Gastrocnemius medialis (tissue), 4 donors: ENCODE data around the gene IL5. TPM values are rescaled to one million over a fixed set of nuclear protein-coding genes. Genes with fewer than 3 reads are reported as not detected.

Source experiments
- ATAC-seq, 2 donors: fragments of 150-250 bp; one replicate each; pipeline ENCODE4 v1.9.1; 2016
- DNase-seq, 2 donors: peaks; one replicate each; pipeline ENCODE4 v3.0.0-alpha.2; 2019
- H3K27ac ChIP-seq, 4 donors: fragments of 200-600 bp; sonication (generic); 1 replicate in 1 of 4; 2 replicates in 3 of 4; pipeline ENCODE4 v1.5.1; 2016 to 2018; ENCODE audit warnings: mild to moderate bottlenecking in 2 of 4, moderate library complexity in 1 of 4
- H3K27me3 ChIP-seq, 3 donors: fragments of 200-600 bp; sonication (generic) in 2 of 3; 1 replicate in 1 of 3; 2 replicates in 2 of 3; pipeline versions ENCODE4 v1.5.1 to v1.6.0; 2016 to 2019; ENCODE audit warnings: mild to moderate bottlenecking in 1 of 3, moderate library complexity in 1 of 3
- H3K36me3 ChIP-seq, 2 donors: fragments of 200-600 bp; sonication (generic) in 1 of 2; one replicate each; pipeline ENCODE4 v1.5.1; 2017 to 2018
- H3K4me1 ChIP-seq, 2 donors: fragments of 200-600 bp; sonication (generic) in 1 of 2; one replicate each; pipeline ENCODE4 v1.5.1; 2016 to 2017; ENCODE audit warnings: mild to moderate bottlenecking in 2 of 2
- H3K4me3 ChIP-seq, 4 donors: fragments of 200-600 bp; sonication (generic) in 3 of 4; 1 replicate in 1 of 4; 2 replicates in 3 of 4; pipeline ENCODE4 v1.5.1; 2016 to 2019; ENCODE audit warnings: mild to moderate bottlenecking in 2 of 4
- H3K9me3 ChIP-seq, 3 donors: fragments of 200-600 bp; sonication (generic) in 2 of 3; 1 replicate in 1 of 3; 2 replicates in 2 of 3; pipeline ENCODE4 v1.5.1; 2016 to 2019
- POLR2A ChIP-seq, 2 donors: fragments of 450-650 bp; IDR thresholded peaks; one replicate each; pipeline ENCODE4 v1.6.1; 2017; ENCODE audit warnings: antibody characterized with exemption in 2 of 2, mild to moderate bottlenecking in 2 of 2, moderate library complexity in 2 of 2
- in situ Hi-C, 4 donors: fragments of 200-750 bp; cut with MboI; loops; one replicate each; pipeline versions ENCODE4 v1.15.0 to v1.8.0; 2017; ENCODE audit warnings: low sequenced_read_pairs in 4 of 4
- intact Hi-C: fragments of 100-400 bp; cut with DNase I; formaldehyde crosslinking; loops from one replicate; pipeline ENCODE4 v1.15.1; 2023; ENCODE audit warnings: low total_unique reads
- total RNA-seq, 4 donors: library from RNA; depleted of rRNA; stranded (reverse); fragments of >200 nt; gene quantifications; one replicate each; pipeline versions ENCODE4 v1.1.0 to v1.2.3, GENCODE V29; 2016
- TF ChIP-seq, protein P1 (sequence below), 5 experiments: fragments of 450-650 bp in 3 of 5; fragments of 200-600 bp in 2 of 5; sonication (generic) in 2 of 5; IDR thresholded peaks in 4 of 5; conservative IDR thresholded peaks in 1 of 5; 1 replicate in 4 of 5; 2 replicates in 1 of 5; pipeline ENCODE4 v1.5.1; 2016 to 2019; ENCODE audit warnings: antibody characterized with exemption in 5 of 5, mild to moderate bottlenecking in 3 of 5, moderate library complexity in 3 of 5

IL5 gene
- total RNA-seq = not detected

DNA sequence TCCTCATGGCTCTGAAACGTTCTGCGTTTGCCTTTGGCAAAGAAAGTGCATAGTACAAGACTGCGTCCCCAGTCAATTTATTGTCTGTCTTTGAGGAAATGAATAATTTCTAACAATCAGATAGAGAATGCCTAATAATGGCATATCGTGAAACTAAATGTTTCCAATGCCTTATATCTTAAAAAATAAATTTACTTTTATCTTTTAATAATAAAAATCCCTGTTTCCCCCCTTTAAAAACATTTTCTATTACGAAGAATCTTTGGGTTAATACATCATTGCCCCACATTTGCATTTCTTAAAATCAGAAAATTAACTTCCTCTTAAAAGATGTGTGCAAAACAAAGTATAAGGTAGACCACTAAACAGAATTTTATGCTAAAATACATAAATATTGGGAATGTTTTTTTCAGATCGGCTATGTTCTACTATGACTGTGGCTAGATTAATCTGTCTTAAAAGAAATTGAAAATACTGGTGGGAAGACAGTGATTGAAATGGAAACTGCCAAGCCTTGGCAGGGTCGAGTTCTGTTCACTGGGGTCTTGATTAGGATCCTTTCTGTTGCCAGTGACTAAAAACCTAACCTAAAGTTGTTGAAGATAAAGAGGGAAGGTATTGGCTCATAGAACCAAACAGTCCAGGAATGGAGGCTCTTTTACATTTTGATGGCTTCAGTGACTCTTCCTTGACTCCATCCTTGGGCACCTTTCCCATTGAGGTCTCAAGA, at the start of gene IL5:
Gene IL5, minus strand, starts transcription at position 51 of the 730 bp plus-strand sequence. Its CDS starts 44 bp downstream, at position 7.
- Histone ChIP-seq H3K27me3 (no peaks in the 10 kb centered on the region), H3K4me3 (no peak within 1 kb of the TSS), H3K4me1 (no peaks in the 10 kb centered on the region), H3K9me3 (no peaks in the 10 kb centered on the region), H3K36me3 (no peaks in the 10 kb centered on the region), H3K27ac (no peak within 1 kb of the TSS)
- in situ Hi-C loops = loop anchor here in 2 of 4 donors (25.0 kb wide), 1 partner anchor 269 kb away; the partner anchor contains the start of gene SOWAHA (in 2 of the 2)
- DNase-seq = no peak
- no peak for TF ChIP-seq POLR2A (IDR thresholded peaks at IDR 0.05)
- TF ChIP-seq, protein P1, sequence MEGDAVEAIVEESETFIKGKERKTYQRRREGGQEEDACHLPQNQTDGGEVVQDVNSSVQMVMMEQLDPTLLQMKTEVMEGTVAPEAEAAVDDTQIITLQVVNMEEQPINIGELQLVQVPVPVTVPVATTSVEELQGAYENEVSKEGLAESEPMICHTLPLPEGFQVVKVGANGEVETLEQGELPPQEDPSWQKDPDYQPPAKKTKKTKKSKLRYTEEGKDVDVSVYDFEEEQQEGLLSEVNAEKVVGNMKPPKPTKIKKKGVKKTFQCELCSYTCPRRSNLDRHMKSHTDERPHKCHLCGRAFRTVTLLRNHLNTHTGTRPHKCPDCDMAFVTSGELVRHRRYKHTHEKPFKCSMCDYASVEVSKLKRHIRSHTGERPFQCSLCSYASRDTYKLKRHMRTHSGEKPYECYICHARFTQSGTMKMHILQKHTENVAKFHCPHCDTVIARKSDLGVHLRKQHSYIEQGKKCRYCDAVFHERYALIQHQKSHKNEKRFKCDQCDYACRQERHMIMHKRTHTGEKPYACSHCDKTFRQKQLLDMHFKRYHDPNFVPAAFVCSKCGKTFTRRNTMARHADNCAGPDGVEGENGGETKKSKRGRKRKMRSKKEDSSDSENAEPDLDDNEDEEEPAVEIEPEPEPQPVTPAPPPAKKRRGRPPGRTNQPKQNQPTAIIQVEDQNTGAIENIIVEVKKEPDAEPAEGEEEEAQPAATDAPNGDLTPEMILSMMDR (IDR thresholded peaks at IDR 0.05 in 4 of 5, conservative IDR thresholded peaks at IDR 0.05 in 1 of 5) = no peak
- no peak for ATAC-seq
- intact Hi-C loops = no loop called here

DNA sequence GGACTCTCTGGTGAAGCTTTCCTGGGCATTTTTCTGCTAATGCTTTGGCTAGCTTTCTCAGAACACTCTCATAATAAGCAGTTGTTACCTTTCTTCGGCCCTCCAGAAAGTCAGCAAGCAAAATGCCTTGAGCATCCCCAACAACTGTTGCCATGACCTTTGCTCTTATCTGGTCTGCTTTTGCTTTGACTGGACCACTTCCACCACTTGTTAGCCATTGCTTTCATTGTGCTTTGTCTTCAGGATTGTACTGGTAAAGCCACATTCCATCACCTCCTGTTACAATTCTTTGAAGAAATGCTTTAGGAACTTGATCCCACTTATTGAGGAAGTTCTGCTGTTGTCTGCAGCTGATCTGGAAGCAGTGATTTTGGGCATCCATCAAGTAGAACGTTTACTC, 49.2 kb upstream of the IL5 start:
- TF ChIP-seq, protein P1 (IDR thresholded peaks at IDR 0.05 in 4 of 5, conservative IDR thresholded peaks at IDR 0.05 in 1 of 5) = no peak
- peaks cover 3 to 72% of the 10 kb centered on the region in 2 donors for H3K36me3 ChIP-seq
- DNase-seq (no peak), ATAC-seq (no peak)
- H3K4me3 ChIP-seq = no peak overlapping the region
- in situ Hi-C loops (no loop called here), intact Hi-C loops (no loop called here)
- H3K27ac ChIP-seq = no peak overlapping the region
- H3K27me3 ChIP-seq = no peaks in the 10 kb centered on the region
- no peaks in the 10 kb centered on the region for H3K4me1 ChIP-seq
- H3K9me3 ChIP-seq = no peaks in the 10 kb centered on the region

DNA sequence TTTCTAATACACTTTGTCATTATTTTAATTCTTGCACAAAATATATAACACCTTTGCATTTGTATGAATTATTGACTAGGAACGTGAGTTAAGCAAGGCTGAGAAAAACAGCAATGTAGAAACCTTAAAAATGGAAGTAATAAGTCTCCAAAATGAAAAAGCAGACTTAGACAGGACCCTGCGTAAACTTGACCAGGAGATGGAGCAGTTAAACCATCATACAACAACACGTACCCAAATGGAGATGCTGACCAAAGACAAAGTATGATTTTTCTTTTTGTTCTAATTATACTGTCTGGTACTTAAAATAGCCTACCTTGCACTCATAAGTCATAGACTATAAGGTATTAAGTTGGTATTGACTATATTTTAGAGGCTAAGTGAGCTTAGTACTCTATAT, 47.8 kb upstream of the IL5 start:
- DNase-seq (no peak), ATAC-seq (no peak)
- Histone ChIP-seq H3K36me3 (peaks cover 3 to 60% of the 10 kb centered on the region in 2 donors), H3K9me3 (no peaks in the 10 kb centered on the region), H3K4me1 (no peaks in the 10 kb centered on the region), H3K27ac (no peak overlapping the region), H3K4me3 (no peak overlapping the region), H3K27me3 (no peaks in the 10 kb centered on the region)
- TF ChIP-seq POLR2A (IDR thresholded peaks at IDR 0.05) = no peak
- TF ChIP-seq, protein P1 (IDR thresholded peaks at IDR 0.05 in 4 of 5, conservative IDR thresholded peaks at IDR 0.05 in 1 of 5) = no peak
- intact Hi-C loops = no loop called here
- in situ Hi-C loops = no loop called here

DNA sequence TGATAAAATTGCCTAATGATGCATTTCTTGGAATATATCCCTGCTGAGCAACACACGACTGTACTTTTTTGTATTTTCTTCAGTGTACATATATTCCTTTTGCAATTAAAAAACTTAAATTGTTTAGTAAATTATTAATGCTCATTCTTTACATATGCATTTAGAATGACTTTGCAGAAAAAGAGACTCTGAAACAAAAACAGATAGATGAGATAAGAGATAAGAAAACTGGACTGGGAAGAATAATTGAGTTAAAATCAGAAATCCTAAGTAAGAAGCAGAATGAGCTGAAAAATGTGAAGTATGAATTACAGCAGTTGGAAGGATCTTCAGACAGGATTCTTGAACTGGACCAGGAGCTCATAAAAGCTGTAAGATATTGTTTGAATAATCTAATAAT, 46.1 kb upstream of the IL5 start:
- Histone ChIP-seq H3K4me1 (no peaks in the 10 kb centered on the region), H3K36me3 (peaks cover 3 to 44% of the 10 kb centered on the region in 2 donors), H3K4me3 (no peak overlapping the region), H3K27ac (no peak overlapping the region), H3K27me3 (no peaks in the 10 kb centered on the region), H3K9me3 (no peaks in the 10 kb centered on the region)
- no peak for DNase-seq
- in situ Hi-C loops = no loop called here
- no peak for TF ChIP-seq POLR2A (IDR thresholded peaks at IDR 0.05)
- TF ChIP-seq, protein P1 (IDR thresholded peaks at IDR 0.05 in 4 of 5, conservative IDR thresholded peaks at IDR 0.05 in 1 of 5) = no peak
- intact Hi-C loops = no loop called here
- no peak for ATAC-seq
